IPS DF 6.9 (cell line): ENCODE measurements around the gene SCN10A.
A peak's percentile ranks its signal among the peaks of the same experiment; 100 is the strongest.

Experiments
- DNase-seq: peaks from one replicate; pipeline ENCODE4 v3.0.0-alpha.2; 2013; ENCODE audit warnings: low read depth, low spot score
- H3K27ac ChIP-seq: one replicate; pipeline ENCODE4 v1.5.1; 2013; ENCODE audit warnings: low read length, control low read depth
- H3K27me3 ChIP-seq: 2 replicates; pipeline ENCODE4 v1.6.1; 2013; ENCODE audit warnings: mild to moderate bottlenecking, low read length; ENCODE audit not compliant: control insufficient read depth, insufficient read depth
- H3K36me3 ChIP-seq: 2 replicates; pipeline ENCODE4 v1.6.1; 2013; ENCODE audit warnings: low read length; ENCODE audit not compliant: control insufficient read depth, insufficient read depth
- H3K4me1 ChIP-seq: 2 replicates; pipeline ENCODE4 v1.6.1; 2013; ENCODE audit warnings: low read length; ENCODE audit not compliant: control insufficient read depth, insufficient read depth
- H3K4me3 ChIP-seq: 2 replicates; pipeline ENCODE4 v1.5.1; 2013; ENCODE audit warnings: mild to moderate bottlenecking, low read length
- H3K9me3 ChIP-seq: 2 replicates; pipeline ENCODE4 v1.6.1; 2013; ENCODE audit warnings: low read length, inconsistent platforms; ENCODE audit not compliant: control insufficient read depth, insufficient read depth
- WGBS: extraction: QIAGEN DNeasy Blood & Tissue Kit; methylation state at CpG from one replicate; pipeline ENCODE4 v1.1.7; 2013; ENCODE audit warnings: mixed read lengths, missing lambda C conversion rate; ENCODE audit not compliant: insufficient read length, insufficient coverage; 5-methylcytosine and 5-hydroxymethylcytosine counted together

SCN10A gene

GRCh38 chr3:38828681-38829080, 12.7 kb upstream of the SCN10A start:
- Histone ChIP-seq H3K36me3 (no peaks in the 10 kb centered on the region), H3K4me3 (no peak overlapping the region), H3K27me3 (no peaks in the 10 kb centered on the region), H3K4me1 (no peaks in the 10 kb centered on the region), H3K9me3 (no peaks in the 10 kb centered on the region), H3K27ac (no peak overlapping the region)
- no peak for DNase-seq
- WGBS, result no CpG with 5 or more reads among the region's 4 CpGs

DNA sequence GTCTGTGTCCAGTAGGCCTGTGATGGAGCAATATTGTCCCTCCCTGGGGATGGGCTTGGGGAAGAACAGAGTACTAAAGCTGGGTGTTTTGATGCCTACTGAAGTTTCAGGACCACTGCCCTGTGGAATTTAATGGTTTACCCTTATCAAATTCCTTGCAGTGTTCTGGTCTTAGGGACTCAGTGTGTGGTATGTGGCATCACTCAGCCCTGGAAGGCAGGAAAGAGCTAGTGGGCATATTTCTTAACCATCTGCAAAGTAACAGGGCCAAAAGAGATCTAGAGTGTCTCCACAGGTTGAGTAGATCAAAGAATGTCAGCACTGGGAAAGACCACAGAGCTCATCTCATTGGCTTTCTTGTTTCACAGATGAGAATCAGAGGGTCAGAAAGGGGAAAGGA, 11.8 kb upstream of the SCN10A start:
- Histone ChIP-seq H3K36me3 (no peaks in the 10 kb centered on the region), H3K27me3 (no peaks in the 10 kb centered on the region), H3K27ac (no peak overlapping the region), H3K4me3 (no peak overlapping the region), H3K4me1 (no peaks in the 10 kb centered on the region), H3K9me3 (no peaks in the 10 kb centered on the region)
- no peak for DNase-seq

DNA sequence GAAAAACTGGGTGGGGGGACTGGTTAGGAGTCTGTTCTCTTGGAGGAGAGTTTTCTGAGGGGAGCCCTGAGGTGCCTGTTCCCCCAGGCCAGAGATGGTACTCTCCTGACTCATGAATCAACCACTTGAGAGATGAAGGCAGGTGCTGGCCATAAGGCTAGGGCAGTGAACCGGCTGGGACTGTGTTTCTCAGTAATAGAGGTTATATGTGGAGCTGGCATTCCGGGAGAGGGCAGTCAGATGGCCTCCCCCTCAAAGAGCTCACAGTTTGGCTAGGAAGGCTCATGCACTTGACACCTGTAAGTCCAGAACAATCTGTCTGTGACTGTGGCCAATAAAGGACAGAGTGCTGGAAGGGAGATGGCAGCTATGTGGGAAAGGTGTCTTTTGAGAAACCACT, 10.0 kb upstream of the SCN10A start:
- H3K36me3 ChIP-seq, result no peaks in the 10 kb centered on the region
- no peak overlapping the region for H3K27ac ChIP-seq
- H3K27me3 ChIP-seq, result no peaks in the 10 kb centered on the region
- DNase-seq, result no peak
- H3K4me1 ChIP-seq, result no peaks in the 10 kb centered on the region
- H3K4me3 ChIP-seq, result no peak overlapping the region
- H3K9me3 ChIP-seq, result no peaks in the 10 kb centered on the region
- no CpG with 5 or more reads among the region's 2 CpGs for WGBS

- H3K27ac ChIP-seq, result no peak overlapping the region
- H3K4me1 ChIP-seq, result no peaks in the 10 kb centered on the region
- no peaks in the 10 kb centered on the region for H3K27me3 ChIP-seq
- no peaks in the 10 kb centered on the region for H3K36me3 ChIP-seq
- DNase-seq, result no peak
- no peak overlapping the region for H3K4me3 ChIP-seq
- no CpG with 5 or more reads among the region's 4 CpGs for WGBS
- H3K9me3 ChIP-seq, result no peaks in the 10 kb centered on the region
Observed at GRCh38 chr3:38824349-38824748, 8.3 kb upstream of the SCN10A start.

DNA sequence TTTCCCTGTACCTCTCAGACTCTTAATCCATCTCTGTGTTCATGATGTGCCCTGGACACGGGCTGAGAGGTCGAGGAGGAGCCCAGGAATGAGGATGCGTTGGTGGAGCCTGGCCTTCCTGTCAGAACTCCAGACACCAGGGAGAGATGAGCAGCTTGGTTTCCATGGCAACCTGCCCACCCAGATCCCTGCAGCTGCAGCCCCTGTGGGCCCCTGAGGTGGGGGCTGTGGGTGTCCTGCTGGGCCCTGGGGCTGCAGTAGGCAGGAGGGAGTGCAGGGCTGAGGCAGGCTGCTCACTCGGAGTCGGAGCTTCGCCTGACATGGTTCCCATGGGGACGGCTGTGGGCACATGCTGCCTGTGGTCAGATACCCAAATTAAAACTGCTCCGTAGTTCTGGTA, 7.7 kb upstream of the SCN10A start:
- no peaks in the 10 kb centered on the region for H3K9me3 ChIP-seq

GRCh38 chr3:38823186-38823585, 7.2 kb upstream of the SCN10A start:
- H3K27me3 ChIP-seq, result no peaks in the 10 kb centered on the region
- no peak for DNase-seq
- no CpG with 5 or more reads among the region's 5 CpGs for WGBS
- no peak overlapping the region for H3K27ac ChIP-seq
- no peak overlapping the region for H3K4me3 ChIP-seq
- no peaks in the 10 kb centered on the region for H3K9me3 ChIP-seq
- no peaks in the 10 kb centered on the region for H3K36me3 ChIP-seq
- H3K4me1 ChIP-seq, result no peaks in the 10 kb centered on the region

More for the DNA sequence above, 7.7 kb upstream of the SCN10A start:
- H3K4me3 ChIP-seq, result no peak overlapping the region
- no CpG with 5 or more reads among the region's 8 CpGs for WGBS
- no peaks in the 10 kb centered on the region for H3K36me3 ChIP-seq
- no peaks in the 10 kb centered on the region for H3K4me1 ChIP-seq
- no peaks in the 10 kb centered on the region for H3K27me3 ChIP-seq
- no peak overlapping the region for H3K27ac ChIP-seq
- no peak for DNase-seq

GRCh38 chr3:38811822-38812221, 4.2 kb downstream of the SCN10A start:
- no CpG with 5 or more reads among the region's 5 CpGs for WGBS
- no peaks in the 10 kb centered on the region for H3K9me3 ChIP-seq

GRCh38 chr3:38805765-38806386, 10.1 kb downstream of the SCN10A start:
- DNase-seq, result peak; percentile 66
- Histone ChIP-seq H3K4me3 (no peak overlapping the region), H3K27ac (no peak overlapping the region), H3K27me3 (no peaks in the 10 kb centered on the region), H3K9me3 (no peaks in the 10 kb centered on the region), H3K4me1 (no peaks in the 10 kb centered on the region), H3K36me3 (no peaks in the 10 kb centered on the region)
- WGBS, result no CpG with 5 or more reads among the region's 9 CpGs

More at GRCh38 chr3:38811822-38812221, 4.2 kb downstream of the SCN10A start:
- H3K27ac ChIP-seq, result no peak overlapping the region
- H3K4me1 ChIP-seq, result no peaks in the 10 kb centered on the region
- no peaks in the 10 kb centered on the region for H3K27me3 ChIP-seq
- DNase-seq, result no peak
- H3K36me3 ChIP-seq, result no peaks in the 10 kb centered on the region
- H3K4me3 ChIP-seq, result no peak overlapping the region

DNA sequence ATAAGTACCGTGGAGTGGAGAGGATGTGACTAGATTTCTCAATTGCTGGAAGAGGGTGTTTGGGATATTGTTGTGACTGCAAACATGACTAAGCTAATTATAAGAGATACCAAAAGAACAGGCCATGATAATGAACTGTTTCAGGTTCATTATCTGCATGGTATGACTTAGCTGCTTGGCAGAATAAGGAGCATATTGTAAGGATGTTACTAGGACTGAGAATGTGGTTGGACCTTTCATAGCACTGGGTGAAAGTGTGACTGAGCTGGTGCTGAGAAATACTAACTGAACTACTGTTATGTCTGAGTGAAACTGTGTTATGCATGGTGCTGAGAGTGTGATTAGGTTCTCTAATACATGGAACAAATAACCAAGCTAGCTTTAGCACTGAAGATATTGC, 11.0 kb downstream of the SCN10A start:
- Histone ChIP-seq H3K4me3 (no peak overlapping the region), H3K9me3 (no peaks in the 10 kb centered on the region), H3K4me1 (no peaks in the 10 kb centered on the region), H3K27ac (no peak overlapping the region), H3K36me3 (no peaks in the 10 kb centered on the region), H3K27me3 (no peaks in the 10 kb centered on the region)
- no peak for DNase-seq
- WGBS, result no CpG with 5 or more reads among the region's 1 CpG

- H3K4me3 ChIP-seq, result no peak overlapping the region
- WGBS, result no CpG with 5 or more reads among the region's 1 CpG
- no peaks in the 10 kb centered on the region; the same call in 1 of the 2 replicates for H3K4me1 ChIP-seq
- no peak for DNase-seq
- H3K9me3 ChIP-seq, result no peaks in the 10 kb centered on the region
- H3K27me3 ChIP-seq, result no peaks in the 10 kb centered on the region
- H3K27ac ChIP-seq, result no peak overlapping the region
- no peaks in the 10 kb centered on the region for H3K36me3 ChIP-seq
Observed at GRCh38 chr3:38800511-38800910, 15.5 kb downstream of the SCN10A start.

- Histone ChIP-seq H3K36me3 (no peaks in the 10 kb centered on the region), H3K9me3 (no peaks in the 10 kb centered on the region), H3K27ac (no peak overlapping the region), H3K4me1 (no peaks in the 10 kb centered on the region), H3K27me3 (no peaks in the 10 kb centered on the region), H3K4me3 (no peak overlapping the region)
- DNase-seq, result no peak
- no CpG with 5 or more reads among the region's 8 CpGs for WGBS
Observed at GRCh38 chr3:38793721-38794120, 22.3 kb downstream of the SCN10A start.
